ENCODE results near the gene CBFA2T2.
"Not testable (repeated sequence)": the region's sequence is repeated elsewhere in the genome, so short reads cannot be mapped to it uniquely, and the experiment has no call there.

The CBFA2T2 gene

DNA sequence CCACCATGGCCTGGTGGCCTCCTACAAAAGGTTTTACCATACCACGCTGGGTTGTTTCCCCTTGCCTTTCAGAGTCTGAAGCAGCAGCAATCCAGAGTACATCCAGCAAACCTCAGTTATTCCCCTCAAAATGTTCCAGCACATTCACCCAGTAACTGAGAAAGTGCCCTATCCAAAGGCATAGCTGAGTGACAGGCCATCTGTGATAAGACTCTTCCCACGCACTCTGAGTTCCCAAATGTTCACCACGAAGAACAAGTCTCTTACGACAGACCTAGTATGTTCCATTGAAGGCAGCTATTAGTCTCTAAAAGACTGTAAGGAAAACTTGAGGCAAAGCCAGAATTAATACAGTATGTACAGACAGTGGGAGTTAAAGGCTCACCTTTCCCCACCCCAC is 140.6 kb downstream of the CBFA2T2 start:
- DNase-seq: no peak

DNA sequence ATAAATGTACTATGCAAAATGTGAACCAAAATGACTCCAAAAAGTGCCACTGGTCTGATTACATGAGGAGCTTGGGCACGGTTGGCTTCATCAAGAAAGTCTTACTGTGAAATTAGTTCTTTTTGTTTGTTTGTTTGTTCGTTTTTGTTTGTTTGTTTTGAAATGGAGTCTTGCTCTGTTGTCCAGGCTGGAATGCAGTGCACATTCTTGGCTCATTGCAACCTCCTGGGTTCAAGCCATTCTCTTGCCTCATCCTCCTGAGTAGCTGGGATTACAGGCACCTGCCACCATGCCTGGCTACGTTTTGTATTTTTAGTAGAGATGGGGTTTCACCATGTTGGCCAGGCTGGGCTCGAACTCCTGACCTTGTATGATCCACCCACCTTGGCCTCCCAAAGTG is 142.0 kb downstream of the CBFA2T2 start:
- DNase-seq: not testable (repeated sequence)

DNA sequence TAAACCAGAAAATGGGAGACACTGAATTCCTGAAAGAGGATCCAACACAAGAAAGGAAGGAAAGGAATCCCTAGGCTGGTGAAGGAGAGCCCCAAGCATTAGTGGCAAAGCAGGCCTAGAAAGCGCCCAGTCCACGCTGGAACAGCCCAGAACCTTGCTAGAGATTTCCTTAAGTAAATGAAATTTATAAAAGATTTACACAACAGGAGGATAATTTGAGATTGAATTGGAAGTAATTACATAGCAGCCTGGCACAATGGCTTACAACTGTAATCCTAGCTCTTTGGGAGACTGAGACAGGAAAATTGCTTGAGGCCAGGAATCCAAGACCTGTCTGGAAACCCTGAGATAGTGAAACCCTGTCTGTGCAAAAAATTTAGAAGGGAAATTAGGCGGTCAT is 145.4 kb downstream of the CBFA2T2 start:
- no peak for DNase-seq

GRCh38 chr20:33636776-33637175 is 146.9 kb downstream of the CBFA2T2 start:
- no peak for DNase-seq

DNA sequence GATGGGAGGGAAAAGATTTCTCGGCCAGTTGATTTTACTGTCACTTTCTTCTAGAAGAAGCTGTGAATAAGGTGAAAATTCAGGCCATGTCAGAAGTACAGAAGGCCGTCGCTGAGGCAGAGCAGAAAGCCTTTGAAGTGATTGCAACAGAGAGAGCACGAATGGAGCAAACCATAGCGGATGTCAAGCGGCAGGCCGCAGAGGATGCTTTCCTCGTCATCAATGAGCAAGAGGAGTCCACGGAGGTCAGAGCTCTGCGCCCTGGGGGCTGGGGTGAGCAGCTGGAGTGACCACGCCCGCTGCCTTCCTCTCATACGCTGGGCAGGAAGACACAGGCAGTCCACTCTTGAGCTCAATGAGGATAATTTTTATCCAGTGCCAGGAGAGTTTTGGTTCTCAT is 150.4 kb downstream of the CBFA2T2 start:
- DNase-seq: no peak

DNA sequence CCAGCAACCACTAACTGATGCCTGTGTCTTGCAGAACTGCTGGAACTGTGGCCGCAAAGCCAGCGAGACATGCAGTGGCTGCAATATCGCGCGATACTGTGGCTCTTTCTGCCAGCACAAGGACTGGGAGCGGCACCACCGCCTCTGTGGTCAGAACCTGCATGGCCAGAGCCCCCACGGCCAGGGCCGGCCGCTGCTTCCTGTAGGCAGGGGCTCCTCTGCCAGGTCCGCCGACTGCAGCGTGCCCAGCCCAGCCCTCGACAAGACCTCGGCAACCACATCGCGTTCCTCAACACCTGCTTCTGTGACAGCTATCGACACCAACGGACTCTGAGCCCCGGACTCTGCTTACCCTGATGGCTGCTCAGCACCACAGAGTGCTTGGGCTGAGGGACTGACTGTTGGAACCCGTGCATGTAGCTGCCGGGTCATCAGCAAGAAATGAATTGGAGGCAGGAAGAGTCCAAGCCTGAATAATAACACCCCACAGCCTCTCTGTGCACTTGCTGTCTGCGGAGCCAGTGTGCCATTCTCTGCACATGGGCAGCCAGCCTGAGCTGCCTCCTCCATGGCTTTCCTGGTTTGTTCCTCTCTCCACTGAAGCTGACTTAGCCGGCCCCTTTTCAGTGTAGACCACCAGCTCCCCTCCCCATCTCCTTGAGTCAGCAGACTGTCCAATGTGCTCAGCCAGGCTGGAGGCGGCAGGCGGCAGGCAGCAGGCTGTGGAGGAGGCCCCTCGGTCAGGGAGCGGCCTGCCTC is 154.6 kb downstream of the CBFA2T2 start:
- DNase-seq: no peak

- no peak for DNase-seq
These were observed 155.1 kb downstream of the CBFA2T2 start for GRCh38 chr20:33645072-33645358.

DNA sequence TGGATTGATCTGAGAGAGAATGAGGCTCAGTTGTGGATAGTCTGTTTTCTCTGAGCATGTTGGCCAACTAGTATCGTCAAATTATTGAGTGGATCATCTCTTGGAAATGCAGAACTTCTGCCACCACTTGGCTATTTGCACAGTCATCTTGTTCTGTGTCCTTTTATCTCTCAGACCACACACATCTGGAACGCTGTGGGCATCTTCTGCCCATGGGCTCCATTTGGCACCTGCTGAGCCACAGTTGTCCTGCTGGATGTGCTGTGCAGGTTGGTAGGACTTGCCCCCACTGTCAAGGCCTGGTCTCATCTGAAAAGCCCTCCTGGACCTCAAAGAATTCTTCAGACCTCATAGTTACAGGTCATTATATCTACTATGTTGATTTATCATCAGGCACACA is 155.5 kb downstream of the CBFA2T2 start:
- DNase-seq: no peak

GRCh38 chr20:33646191-33646590 is 156.3 kb downstream of the CBFA2T2 start:
- no peak for DNase-seq

GRCh38 chr20:33646959-33647602 is 157.2 kb downstream of the CBFA2T2 start:
- not testable (repeated sequence) for DNase-seq

DNA sequence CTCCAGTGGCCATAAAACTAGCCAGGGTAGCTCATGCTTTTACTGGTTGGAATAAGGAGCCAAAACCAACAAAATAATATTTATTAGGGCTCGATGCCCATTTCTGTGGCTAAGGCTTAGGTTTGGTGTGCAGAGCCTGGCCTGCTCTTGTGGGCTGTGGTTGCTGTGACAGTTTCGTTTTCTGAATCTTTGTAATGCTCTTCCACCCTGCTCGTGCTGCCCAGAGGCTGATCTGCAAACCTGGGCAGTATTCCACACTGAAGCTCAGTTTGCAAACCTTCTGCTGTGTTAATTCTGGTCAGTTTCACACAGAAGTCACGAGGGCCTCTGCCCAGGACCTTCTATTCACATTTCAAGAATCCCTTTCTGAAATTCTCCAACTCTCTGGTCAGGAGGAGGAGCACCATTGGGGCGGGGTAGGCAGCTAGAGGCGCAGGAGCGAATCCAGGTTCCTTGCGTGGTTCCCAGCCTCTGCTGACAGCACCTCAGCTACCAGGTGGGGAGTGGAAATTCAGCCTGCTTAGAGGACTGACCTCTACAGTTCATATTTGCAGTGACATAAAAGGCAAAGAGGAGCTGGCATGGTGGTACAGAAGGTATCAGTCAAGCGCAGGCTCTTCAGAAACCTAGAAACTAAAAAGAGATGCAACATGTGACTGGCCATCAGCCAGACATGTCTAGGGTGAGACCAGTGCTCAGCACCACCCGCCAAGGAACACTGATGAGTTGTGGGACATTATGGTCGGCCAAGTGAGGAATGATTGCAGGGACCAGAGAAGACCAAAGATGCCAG is 157.9 kb downstream of the CBFA2T2 start:
- no peak for DNase-seq

GRCh38 chr20:33648396-33649004 is 158.6 kb downstream of the CBFA2T2 start:
- DNase-seq: no peak

DNA sequence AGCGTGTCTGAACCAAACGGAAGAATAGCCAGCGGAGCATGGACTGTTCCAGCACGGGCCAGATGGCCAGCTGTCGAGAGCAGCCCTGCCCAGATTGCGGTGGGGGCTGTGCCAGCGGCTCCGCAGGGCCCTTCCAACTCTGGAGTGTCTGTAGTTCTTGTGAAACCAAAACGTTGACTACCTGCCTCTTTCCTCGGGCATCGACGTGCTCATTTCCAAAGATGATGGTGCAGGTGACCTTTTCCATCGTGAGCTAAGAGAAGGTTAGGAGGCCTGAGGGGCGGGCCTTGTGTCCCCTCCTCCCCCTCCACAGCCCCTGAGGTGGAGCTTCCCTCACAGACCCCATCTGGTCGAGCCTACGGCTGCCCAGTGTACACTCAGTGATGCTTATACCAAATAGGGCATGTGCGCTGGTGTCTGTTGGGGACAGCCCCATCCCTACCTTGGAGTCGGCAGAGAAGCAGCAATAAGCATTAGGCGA is 159.3 kb downstream of the CBFA2T2 start:
- no peak for DNase-seq

DNA sequence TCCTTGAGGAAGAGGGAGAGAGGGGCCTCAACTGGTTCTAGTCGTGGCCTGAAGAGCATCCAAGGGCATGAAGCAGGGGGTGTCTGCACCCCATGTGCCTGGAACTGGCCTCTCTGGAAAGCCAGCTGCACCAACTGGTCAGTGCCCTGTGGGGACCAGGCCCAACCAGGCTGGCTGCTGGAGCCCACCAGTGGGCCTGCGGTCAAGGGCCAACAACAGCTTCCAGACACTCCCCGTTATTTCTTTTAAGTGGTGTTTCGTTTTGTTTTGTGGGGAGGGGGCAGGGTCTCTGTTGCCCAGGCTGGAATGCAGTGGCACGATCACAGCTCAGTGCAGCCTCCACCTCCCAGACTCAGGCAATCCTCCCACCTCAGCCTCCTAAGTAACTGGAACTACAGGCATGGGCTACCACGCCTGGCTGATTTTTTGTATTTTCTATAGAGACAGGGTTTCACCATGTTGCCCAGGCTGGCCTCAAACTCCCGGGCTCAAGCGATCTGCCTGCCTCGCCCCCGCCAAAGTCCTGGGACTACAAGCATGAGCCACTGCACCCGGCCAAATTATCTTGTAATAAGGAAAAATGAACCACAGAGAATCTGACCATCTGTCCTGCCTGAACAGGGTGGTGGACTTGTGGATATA is 160.3 kb downstream of the CBFA2T2 start:
- DNase-seq: no peak

DNA sequence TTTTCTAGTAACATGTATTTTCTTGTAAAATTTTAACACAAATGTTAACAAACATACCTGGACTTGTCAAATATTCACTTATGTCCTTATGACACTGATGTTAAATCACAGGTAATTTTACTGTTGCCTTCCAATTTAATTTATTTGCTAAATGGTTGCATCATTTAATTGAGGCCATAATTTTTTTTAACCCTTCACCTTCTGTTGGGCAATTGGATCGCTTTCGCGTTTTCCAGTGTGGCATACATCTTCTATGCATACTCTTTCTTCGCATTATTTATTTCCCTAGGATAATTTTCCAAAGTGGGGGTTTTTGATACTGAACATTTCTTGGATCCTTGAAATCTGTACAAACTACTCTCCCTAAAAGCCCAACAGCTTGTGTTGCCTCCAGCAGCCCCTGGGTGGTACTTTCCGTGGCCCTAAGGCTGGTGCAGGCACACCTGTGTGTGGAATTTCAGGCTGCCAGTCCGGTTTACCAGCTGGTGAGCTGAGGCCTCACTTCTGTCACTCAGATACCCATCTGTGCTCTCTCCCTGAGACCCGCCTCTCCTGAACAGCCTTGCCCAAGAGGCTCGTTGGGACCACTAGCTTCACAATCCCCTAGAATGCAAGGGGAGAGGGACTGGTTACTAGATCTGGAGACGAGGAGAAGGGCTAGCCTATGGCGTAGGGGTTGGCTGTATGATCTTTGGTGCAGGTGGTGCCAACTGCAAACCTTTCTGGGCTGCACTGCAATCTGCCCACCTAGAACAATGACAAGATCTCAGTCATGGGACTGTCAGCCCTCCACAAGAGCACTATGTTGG is 161.1 kb downstream of the CBFA2T2 start:
- DNase-seq: no peak

- no peak for DNase-seq
These were observed 161.7 kb downstream of the CBFA2T2 start for GRCh38 chr20:33651562-33652048.

DNA sequence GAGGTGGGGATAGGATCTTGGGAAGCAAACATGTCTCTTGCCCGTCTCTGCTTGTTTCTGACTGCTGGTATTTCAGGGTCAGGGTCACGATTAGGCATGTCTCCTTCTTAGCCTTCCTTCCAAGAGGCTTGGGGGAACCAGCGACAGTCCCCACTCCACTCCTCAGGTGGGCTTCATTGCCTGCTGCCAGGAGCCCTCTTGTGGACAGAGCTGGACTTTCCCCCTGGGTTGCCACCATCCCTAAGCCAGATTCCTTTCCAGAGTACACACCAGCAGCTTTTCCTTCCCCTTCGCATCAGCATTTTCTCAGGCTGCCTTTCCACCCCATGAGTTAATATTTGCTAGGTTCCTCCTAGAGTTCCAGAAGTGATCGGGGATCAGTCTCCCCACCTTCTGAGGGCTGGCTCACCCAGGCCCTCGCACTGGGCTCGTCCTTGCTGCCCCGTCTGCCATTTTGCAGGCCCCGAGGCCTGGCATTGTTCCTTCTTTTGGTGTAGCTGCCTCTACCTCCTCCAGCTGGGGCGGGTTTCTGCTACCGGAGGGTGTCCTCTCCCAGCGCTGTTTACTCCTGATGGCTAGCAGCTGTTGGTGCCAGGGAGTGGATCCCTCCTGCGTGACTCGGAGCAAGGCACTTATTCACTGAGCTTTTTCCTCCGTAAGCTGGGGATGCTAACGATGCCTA is 163.5 kb downstream of the CBFA2T2 start:
- no peak for DNase-seq

DNA sequence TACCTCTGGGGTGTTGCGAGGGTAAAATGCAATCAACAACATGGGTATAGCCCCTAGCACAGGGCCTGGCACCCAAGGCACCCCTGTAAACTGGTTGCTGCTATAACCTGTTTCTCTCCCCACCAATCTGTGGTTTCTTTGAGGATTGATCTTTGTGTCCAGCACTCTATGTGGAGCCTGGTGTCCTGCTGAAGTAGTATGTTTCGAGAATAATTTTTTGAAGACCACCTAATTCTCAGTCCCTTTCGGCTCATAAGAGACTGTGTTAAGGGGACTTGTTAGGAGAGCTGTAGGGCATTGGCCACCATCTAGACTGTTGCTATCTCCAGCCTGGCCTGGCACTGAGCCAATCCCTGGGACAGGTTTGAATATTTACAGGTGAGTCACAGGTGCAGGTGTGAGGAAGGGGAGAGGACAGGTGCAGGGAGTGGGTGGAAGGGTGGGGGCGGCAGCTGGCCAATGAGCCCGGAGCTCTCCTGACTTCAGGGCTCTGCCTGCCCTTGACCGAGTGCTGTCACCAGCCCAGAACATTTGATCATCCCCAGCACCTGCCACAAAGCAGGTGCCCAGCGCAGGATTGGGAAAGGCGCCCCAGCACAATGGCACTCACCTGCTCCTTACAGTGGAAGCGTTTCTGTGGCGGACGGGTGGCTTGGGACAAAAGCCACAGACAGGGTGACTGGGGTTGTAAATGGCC is 164.2 kb downstream of the CBFA2T2 start:
- no peak for DNase-seq

DNA sequence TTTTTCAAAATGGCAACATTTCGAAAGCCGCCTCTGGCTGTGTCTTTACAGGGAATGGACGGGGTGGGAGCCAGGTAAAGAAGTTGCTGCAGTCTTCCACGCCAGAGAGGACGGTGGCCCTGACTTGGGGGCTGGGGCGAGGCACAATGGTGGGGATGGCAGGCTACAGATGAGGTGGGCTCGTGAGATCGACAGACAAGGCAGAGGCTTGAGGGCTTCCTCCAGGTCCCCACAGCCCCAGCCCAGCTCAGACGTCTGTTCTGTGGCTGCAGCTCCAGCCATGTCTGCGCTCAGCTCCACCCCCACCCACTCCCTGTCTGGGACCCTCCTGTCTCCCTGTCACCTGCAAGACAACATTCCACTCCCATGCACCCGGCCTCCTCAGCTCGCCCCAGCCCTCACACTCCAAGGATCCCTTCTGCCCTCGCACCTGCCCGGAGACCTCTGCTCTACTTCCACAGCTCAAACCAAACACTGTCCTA is 164.8 kb downstream of the CBFA2T2 start:
- no peak for DNase-seq

- no peak for DNase-seq
These were observed 165.3 kb downstream of the CBFA2T2 start for GRCh38 chr20:33655164-33655563.

Measured in activated T-cell treated with anti-CD3 and anti-CD28 coated beads for 4 hours (primary cell).